Measurements from ENCODE around the gene COL13A1. TPM values are rescaled to one million over a fixed set of nuclear protein-coding genes. Genes with fewer than 3 reads are reported as not detected.

Gene COL13A1
- total RNA-seq, 1 experiment from 2014 or later = 3.6 TPM

DNA sequence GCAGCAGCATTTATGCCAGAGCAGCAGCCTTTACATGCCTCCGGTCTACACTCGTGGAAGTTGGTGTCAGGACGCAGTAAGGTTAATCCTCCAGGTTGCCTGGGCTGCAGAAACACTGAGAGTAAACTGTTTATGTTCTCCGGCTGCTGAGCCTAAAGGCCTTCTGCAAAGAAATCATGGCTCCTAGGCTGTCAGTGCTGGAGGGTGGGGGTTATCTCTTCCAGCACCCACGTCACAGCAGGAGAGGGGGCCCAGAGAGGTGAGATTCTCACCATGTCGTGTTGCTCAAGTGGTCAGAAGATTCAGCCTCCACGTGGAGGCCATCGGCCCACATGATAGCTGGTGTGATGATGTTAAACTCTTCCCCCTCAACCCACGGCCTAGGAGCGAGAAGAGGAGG lies 41.2 kb downstream of the COL13A1 start:
- Mint-ChIP-seq H3K4me3 (no peak overlapping the region), H3K36me3 (ENCODE audit: insufficient read depth in 1 of 3, low read depth in 3 of 3) (no peaks in the 10 kb centered on the region), H3K27ac (no peak overlapping the region; a peak in 1 of 7 replicates), H3K4me1 (peaks cover 61 to 77% of the 10 kb centered on the region in 2 experiments), H3K27me3 (ENCODE audit: low read depth) (peaks cover 9% of the 10 kb centered on the region), H3K9me3 (no peaks in the 10 kb centered on the region)
- H4K91ac ChIP-seq (ENCODE audit: insufficient read length, low read depth, low read length) = no peak overlapping the region
- peaks cover 26% of the 10 kb centered on the region for H3K4me1 ChIP-seq (ENCODE audit: insufficient read depth, low read length)
- no peak overlapping the region for H3K18ac ChIP-seq (ENCODE audit: insufficient read length, low read depth, low read length)
- H3K23me2 ChIP-seq (ENCODE audit: insufficient read length, low read depth, low read length, poor library complexity, severe bottlenecking) = no peaks in the 10 kb centered on the region
- H4K20me1 ChIP-seq (ENCODE audit: control insufficient read depth, insufficient read depth, insufficient read length) = no peaks in the 10 kb centered on the region
- no peak overlapping the region for H3K4me2 ChIP-seq (ENCODE audit: insufficient read depth, insufficient read length, low read length)
- no peak overlapping the region for H2BK120ac ChIP-seq (ENCODE audit: low read depth, low read length, poor library complexity, severe bottlenecking)
- H2BK5ac ChIP-seq (ENCODE audit: insufficient read length, low read length) = no peak overlapping the region
- H2AK5ac ChIP-seq (ENCODE audit: insufficient read length, low read length) = no peak overlapping the region
- TF ChIP-seq, protein P1, sequence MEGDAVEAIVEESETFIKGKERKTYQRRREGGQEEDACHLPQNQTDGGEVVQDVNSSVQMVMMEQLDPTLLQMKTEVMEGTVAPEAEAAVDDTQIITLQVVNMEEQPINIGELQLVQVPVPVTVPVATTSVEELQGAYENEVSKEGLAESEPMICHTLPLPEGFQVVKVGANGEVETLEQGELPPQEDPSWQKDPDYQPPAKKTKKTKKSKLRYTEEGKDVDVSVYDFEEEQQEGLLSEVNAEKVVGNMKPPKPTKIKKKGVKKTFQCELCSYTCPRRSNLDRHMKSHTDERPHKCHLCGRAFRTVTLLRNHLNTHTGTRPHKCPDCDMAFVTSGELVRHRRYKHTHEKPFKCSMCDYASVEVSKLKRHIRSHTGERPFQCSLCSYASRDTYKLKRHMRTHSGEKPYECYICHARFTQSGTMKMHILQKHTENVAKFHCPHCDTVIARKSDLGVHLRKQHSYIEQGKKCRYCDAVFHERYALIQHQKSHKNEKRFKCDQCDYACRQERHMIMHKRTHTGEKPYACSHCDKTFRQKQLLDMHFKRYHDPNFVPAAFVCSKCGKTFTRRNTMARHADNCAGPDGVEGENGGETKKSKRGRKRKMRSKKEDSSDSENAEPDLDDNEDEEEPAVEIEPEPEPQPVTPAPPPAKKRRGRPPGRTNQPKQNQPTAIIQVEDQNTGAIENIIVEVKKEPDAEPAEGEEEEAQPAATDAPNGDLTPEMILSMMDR (conservative IDR thresholded peaks at IDR 0.05) = no peak
- H2BK12ac ChIP-seq (ENCODE audit: insufficient read length, low read depth, low read length) = no peak overlapping the region
- no peaks in the 10 kb centered on the region for H3K9me3 ChIP-seq (ENCODE audit: control insufficient read depth, low read depth, low read length)
- no peaks in the 10 kb centered on the region for H3K27me3 ChIP-seq (ENCODE audit: insufficient read depth, low read length)
- no peak overlapping the region for H4K8ac ChIP-seq (replicated peaks; ENCODE audit: insufficient read length, low read depth, low read length)
- no peak overlapping the region for H2BK20ac ChIP-seq (ENCODE audit: low read depth, low read length, poor library complexity, severe bottlenecking)
- WGBS (ENCODE audit: extremely low coverage, insufficient read length, low lambda C conversion rate) = no CpG with 5 or more reads among the region's 10 CpGs
- no peak overlapping the region for H4K5ac ChIP-seq (ENCODE audit: insufficient read length, low read depth, low read length)
- H3K56ac ChIP-seq (ENCODE audit: insufficient read length, low read depth, low read length) = no peak overlapping the region
- no peak overlapping the region for H3K14ac ChIP-seq (ENCODE audit: insufficient read depth, low read length)
- H3K9ac ChIP-seq (ENCODE audit: extremely low read depth, insufficient read length, low read length) = no peak overlapping the region
- no peak overlapping the region for H3K27ac ChIP-seq (ENCODE audit: insufficient read length, low read depth, low read length)
- no peaks in the 10 kb centered on the region for H3K79me2 ChIP-seq (ENCODE audit: insufficient read depth, low read length)
- H2BK15ac ChIP-seq (ENCODE audit: low read depth, low read length) = no peak overlapping the region
- no peak overlapping the region for H2AFZ ChIP-seq (ENCODE audit: low read length)
- DNase-seq = no peak
- H3K79me1 ChIP-seq (ENCODE audit: insufficient read depth, low read depth, low read length, poor library complexity, severe bottlenecking) = no peaks in the 10 kb centered on the region
- H3K4ac ChIP-seq (ENCODE audit: low read depth, low read length) = no peak overlapping the region
- H3T11ph ChIP-seq (ENCODE audit: low read length) = no peak overlapping the region
- H3K23ac ChIP-seq (ENCODE audit: insufficient read length, low read depth, low read length) = no peak overlapping the region

Data from H9 (cell line).